Trophoblast cell (in vitro differentiated cells and primary cell): Measurements from ENCODE around the gene MEX3A.
"Not testable (repeated sequence)": the region's sequence is repeated elsewhere in the genome, so short reads cannot be mapped to it uniquely, and the experiment has no call there.

Experiments used
- DNase-seq, 2 donors: peaks; one replicate each; pipeline ENCODE4 v3.0.0-alpha.2; 2016
- H2AFZ ChIP-seq: 2 replicates; pipeline ENCODE4 v1.6.1; 2013; ENCODE audit warnings: low read length, moderate library complexity, mild to moderate bottlenecking; ENCODE audit not compliant: insufficient read depth, poor library complexity
- H2AK5ac ChIP-seq: 2 replicates; pipeline ENCODE4 v1.6.1; 2013; ENCODE audit warnings: mild to moderate bottlenecking, low read length
- H2BK120ac ChIP-seq: 2 replicates; pipeline ENCODE4 v1.6.1; 2013; ENCODE audit warnings: low read length, mild to moderate bottlenecking, moderate library complexity; ENCODE audit not compliant: insufficient read depth, poor library complexity
- H2BK12ac ChIP-seq: 2 replicates; pipeline ENCODE4 v1.6.1; 2013; ENCODE audit warnings: mild to moderate bottlenecking, low read length, moderate library complexity
- H2BK5ac ChIP-seq: 2 replicates; pipeline ENCODE4 v1.6.1; 2013; ENCODE audit warnings: low read length, low read depth, moderate library complexity, mild to moderate bottlenecking; ENCODE audit not compliant: poor library complexity
- H3K14ac ChIP-seq: 2 replicates; pipeline ENCODE4 v1.6.1; 2013; ENCODE audit warnings: mild to moderate bottlenecking, low read length
- H3K18ac ChIP-seq: 2 replicates; pipeline ENCODE4 v1.6.1; 2013; ENCODE audit warnings: mild to moderate bottlenecking, low read length
- H3K23ac ChIP-seq: 2 replicates; pipeline ENCODE4 v1.6.1; 2013; ENCODE audit warnings: low read length
- H3K27ac ChIP-seq: 2 replicates; pipeline ENCODE4 v1.5.1; 2013; ENCODE audit warnings: low read depth, mild to moderate bottlenecking, inconsistent platforms, low read length, moderate library complexity
- H3K27me3 ChIP-seq: 2 replicates; pipeline ENCODE4 v1.6.1; 2013; ENCODE audit warnings: inconsistent platforms, mild to moderate bottlenecking, low read length, moderate library complexity; ENCODE audit not compliant: insufficient read depth
- H3K36me3 ChIP-seq, 2 experiments: 1 replicate in 1 of 2; 2 replicates in 1 of 2; pipeline ENCODE4 v1.6.1; 2013; ENCODE audit warnings: low read length in 2 of 2, mild to moderate bottlenecking in 2 of 2, moderate library complexity in 1 of 2; ENCODE audit not compliant: insufficient read depth in 2 of 2, control insufficient read depth in 1 of 2
- H3K4ac ChIP-seq: 2 replicates; pipeline ENCODE4 v1.6.1; 2013; ENCODE audit warnings: low read depth, mild to moderate bottlenecking, low read length, moderate library complexity
- H3K4me1 ChIP-seq, 2 experiments: 1 replicate in 1 of 2; 2 replicates in 1 of 2; pipeline ENCODE4 v1.6.1; 2013; ENCODE audit warnings: low read length in 2 of 2, mild to moderate bottlenecking in 2 of 2, moderate library complexity in 1 of 2; ENCODE audit not compliant: insufficient read depth in 2 of 2, control insufficient read depth in 1 of 2
- H3K4me2 ChIP-seq: 2 replicates; pipeline ENCODE4 v1.6.1; 2013; ENCODE audit warnings: inconsistent platforms, mild to moderate bottlenecking, low read length, moderate library complexity
- H3K4me3 ChIP-seq: 2 replicates; pipeline ENCODE4 v1.5.1; 2013; ENCODE audit warnings: mild to moderate bottlenecking, low read depth, low read length, inconsistent platforms
- H3K79me1 ChIP-seq: one replicate; pipeline ENCODE4 v1.6.1; 2013; ENCODE audit warnings: low read length
- H3K79me2 ChIP-seq: 2 replicates; pipeline ENCODE4 v1.6.1; 2013; ENCODE audit warnings: low read length, mild to moderate bottlenecking; ENCODE audit not compliant: control insufficient read depth, insufficient read depth, poor library complexity
- H3K9ac ChIP-seq: 2 replicates; pipeline ENCODE4 v1.6.1; 2013; ENCODE audit warnings: mild to moderate bottlenecking, low read length
- H3K9me3 ChIP-seq: 2 replicates; pipeline ENCODE4 v1.6.1; 2013; ENCODE audit warnings: low read depth, mild to moderate bottlenecking, control low read depth, inconsistent platforms, low read length; ENCODE audit not compliant: insufficient read depth
- H4K12ac ChIP-seq: 2 replicates; pipeline ENCODE4 v1.6.1; 2013; ENCODE audit warnings: low read depth, mild to moderate bottlenecking, low read length, moderate library complexity
- H4K8ac ChIP-seq: 2 replicates; pipeline ENCODE4 v1.6.1; 2013; ENCODE audit warnings: low read depth, mild to moderate bottlenecking, low read length, moderate library complexity
- H4K91ac ChIP-seq: one replicate; pipeline ENCODE4 v1.6.1; 2013; ENCODE audit warnings: low read depth, mild to moderate bottlenecking, low read length, moderate library complexity
- WGBS: extraction: QIAGEN DNeasy Blood & Tissue Kit; methylation state at CpG from one replicate; pipeline ENCODE4 v1.1.7; 2013; ENCODE audit warnings: missing lambda C conversion rate; ENCODE audit not compliant: insufficient read length, insufficient coverage; ENCODE audit errors: extremely low coverage; 5-methylcytosine and 5-hydroxymethylcytosine counted together

MEX3A gene

DNA sequence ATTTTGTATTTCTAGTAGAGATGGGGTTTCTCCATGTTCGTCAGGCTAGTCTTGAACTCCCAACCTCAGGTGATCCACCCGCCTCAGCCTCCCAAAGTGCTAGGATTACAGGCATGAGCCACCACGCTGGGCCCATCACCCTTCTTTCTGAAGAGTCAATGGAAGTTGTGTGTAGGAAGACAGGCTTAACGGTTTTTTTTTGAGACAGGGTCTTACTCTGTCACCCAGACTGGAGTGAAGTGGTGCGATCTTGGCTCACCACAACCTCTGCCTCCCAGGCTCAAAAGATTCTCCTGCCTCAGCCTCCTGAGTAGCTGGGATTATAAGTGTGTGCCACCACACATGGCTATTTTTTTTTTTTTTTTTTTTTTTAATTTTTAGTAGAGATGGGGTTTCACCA lies 34.5 kb upstream of the MEX3A start:
- H2AK5ac ChIP-seq, H3K27me3 ChIP-seq, H4K12ac ChIP-seq, DNase-seq, H3K9me3 ChIP-seq, H3K4me3 ChIP-seq, H3K23ac ChIP-seq, H2BK120ac ChIP-seq, H4K91ac ChIP-seq, H3K18ac ChIP-seq, H2BK12ac ChIP-seq, H3K36me3 ChIP-seq, H4K8ac ChIP-seq, H3K9ac ChIP-seq, H2AFZ ChIP-seq, H3K14ac ChIP-seq, H2BK5ac ChIP-seq, H3K27ac ChIP-seq: not testable (repeated sequence)
- peak overlapping the region; percentile 86 for H3K4me2 ChIP-seq
- WGBS: no CpG with 5 or more reads among the region's 5 CpGs
- peaks cover 42 to 52% of the 10 kb centered on the region in 2 experiments for H3K4me1 ChIP-seq
- peaks cover 44% of the 10 kb centered on the region for H3K79me1 ChIP-seq
- peak overlapping the region; percentile 66 for H3K4ac ChIP-seq
- peaks cover 37% of the 10 kb centered on the region for H3K79me2 ChIP-seq

DNA sequence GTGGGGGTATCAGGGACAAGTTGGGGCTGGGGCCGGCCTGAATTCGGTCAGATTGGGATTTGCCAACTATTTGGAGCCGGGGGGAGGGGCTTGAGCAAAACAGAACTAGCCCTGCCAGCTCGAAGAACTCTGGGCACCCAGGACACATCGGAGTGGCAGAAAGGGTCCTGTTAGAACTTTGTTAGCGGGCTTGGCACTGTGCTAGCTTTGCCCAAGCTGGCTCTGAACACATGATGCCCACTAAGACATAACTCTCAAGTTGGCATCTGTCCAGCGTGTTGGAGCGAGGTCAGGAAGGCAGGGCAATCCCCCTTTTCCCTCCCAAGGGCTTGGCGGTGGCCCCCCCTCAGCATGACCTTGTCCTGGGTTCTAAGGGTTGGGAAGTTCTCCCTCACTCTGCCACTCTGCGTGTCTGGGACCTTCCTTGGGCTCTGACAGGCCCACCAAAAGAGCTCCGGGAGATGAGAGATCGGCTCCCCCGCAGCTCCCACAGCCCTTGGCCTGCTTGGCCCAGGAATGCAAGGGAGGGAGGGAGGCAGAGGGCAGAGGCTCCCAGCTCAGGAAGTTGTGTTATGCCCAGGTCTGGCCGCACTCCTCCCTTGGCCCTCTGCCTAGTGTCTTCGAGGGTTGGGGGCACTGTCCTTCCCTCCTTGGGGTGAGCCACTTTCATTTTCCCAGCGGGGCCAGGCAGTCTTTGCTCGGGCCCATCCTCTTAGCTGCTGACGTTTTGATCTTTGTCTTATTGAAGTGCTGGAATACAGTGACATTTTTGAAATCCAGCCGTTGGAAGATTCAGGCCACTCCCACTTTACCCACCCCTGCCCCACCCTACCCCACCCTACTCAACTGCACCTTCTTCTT lies 33.5 kb upstream of the MEX3A start:
- Histone ChIP-seq H2BK5ac (peak overlapping the region; percentile 80), H3K4me2 (peak overlapping the region; percentile 86), H3K4ac (peak overlapping the region; percentile 35), H2BK12ac (no peak overlapping the region), H3K23ac (no peak overlapping the region), H2AFZ (no peak overlapping the region), H4K8ac (peak overlapping the region; percentile 6), H3K36me3 (peaks cover 0 to 4% of the 10 kb centered on the region in 2 experiments), H3K4me3 (peak overlapping the region; percentile 92), H3K79me1 (peaks cover 38% of the 10 kb centered on the region), H3K27me3 (no peaks in the 10 kb centered on the region), H2BK120ac (peak overlapping the region; percentile 24), H3K9ac (peak overlapping the region; percentile 87), H3K9me3 (no peaks in the 10 kb centered on the region), H4K91ac (peak overlapping the region; percentile 22), H4K12ac (no peak overlapping the region), H3K18ac (peak overlapping the region; percentile 92), H2AK5ac (peak overlapping the region; percentile 58), H3K27ac (peak overlapping the region; percentile 16), H3K14ac (peak overlapping the region; percentile 59), H3K79me2 (peaks cover 31% of the 10 kb centered on the region), H3K4me1 (peaks cover 32 to 42% of the 10 kb centered on the region in 2 experiments)
- DNase-seq: peak; percentile 55 to 59
- no CpG with 5 or more reads among the region's 19 CpGs for WGBS

DNA sequence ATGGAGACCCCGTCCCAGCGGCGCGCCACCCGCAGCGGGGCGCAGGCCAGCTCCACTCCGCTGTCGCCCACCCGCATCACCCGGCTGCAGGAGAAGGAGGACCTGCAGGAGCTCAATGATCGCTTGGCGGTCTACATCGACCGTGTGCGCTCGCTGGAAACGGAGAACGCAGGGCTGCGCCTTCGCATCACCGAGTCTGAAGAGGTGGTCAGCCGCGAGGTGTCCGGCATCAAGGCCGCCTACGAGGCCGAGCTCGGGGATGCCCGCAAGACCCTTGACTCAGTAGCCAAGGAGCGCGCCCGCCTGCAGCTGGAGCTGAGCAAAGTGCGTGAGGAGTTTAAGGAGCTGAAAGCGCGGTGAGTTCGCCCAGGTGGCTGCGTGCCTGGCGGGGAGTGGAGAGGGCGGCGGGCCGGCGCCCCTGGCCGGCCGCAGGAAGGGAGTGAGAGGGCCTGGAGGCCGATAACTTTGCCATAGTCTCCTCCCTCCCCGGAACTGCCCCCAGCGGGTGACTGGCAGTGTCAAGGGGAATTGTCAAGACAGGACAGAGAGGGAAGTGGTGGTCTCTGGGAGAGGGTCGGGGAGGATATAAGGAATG lies 32.8 kb upstream of the MEX3A start:
- no CpG with 5 or more reads among the region's 49 CpGs for WGBS
- no peaks in the 10 kb centered on the region for H3K9me3 ChIP-seq

DNA sequence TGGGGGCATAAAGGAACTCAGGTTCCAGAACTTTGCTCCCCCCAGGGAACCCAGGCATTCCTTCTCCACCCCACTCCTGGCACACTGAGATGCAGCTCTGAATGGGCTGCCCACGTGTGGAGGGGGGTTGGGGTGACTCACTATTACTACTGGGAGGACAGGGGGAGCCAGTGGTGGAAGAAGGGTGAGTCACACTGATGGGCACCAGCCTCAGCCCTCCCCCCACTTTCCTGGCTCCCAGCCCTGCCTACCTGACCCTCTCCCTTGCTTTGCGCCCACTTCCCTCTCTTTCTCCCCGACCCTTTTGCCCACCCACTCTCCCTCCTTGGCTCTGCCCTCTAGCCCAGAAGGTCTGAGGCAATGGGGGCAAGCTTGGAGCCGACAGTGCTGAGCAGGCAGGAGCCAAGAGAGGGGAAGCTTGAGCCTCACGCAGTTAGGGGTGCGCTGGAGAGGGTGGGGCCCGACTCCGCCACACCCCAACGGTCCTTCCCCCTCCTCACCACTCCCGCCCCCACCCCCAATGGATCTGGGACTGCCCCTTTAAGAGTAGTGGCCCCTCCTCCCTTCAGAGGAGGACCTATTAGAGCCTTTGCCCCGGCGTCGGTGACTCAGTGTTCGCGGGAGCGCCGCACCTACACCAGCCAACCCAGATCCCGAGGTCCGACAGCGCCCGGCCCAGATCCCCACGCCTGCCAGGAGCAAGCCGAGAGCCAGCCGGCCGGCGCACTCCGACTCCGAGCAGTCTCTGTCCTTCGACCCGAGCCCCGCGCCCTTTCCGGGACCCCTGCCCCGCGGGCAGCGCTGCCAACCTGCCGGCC lies 32.0 kb upstream of the MEX3A start, which contains the start of gene LMNA:
Gene LMNA (plus strand): TSS at position 611 of the 818 bp plus-strand sequence. CDS start 208 bp downstream, outside the sequence.
- H3K4me3 ChIP-seq: peak within 1 kb of the TSS; percentile 92
- H2BK12ac ChIP-seq: peak within 1 kb of the TSS; percentile 91
- peak within 1 kb of the TSS; percentile 88 for H2BK120ac ChIP-seq
- H4K91ac ChIP-seq: peak within 1 kb of the TSS; percentile 94
- H3K4me2 ChIP-seq: peak within 1 kb of the TSS; percentile 86
- peak within 1 kb of the TSS; percentile 96 for H3K18ac ChIP-seq
- peak; percentile 74 to 86 for DNase-seq
- H4K12ac ChIP-seq: peak within 1 kb of the TSS; percentile 49
- H3K9me3 ChIP-seq: no peaks in the 10 kb centered on the region
- H2BK5ac ChIP-seq: peak within 1 kb of the TSS; percentile 80
- H3K9ac ChIP-seq: peak within 1 kb of the TSS; percentile 87
- peaks cover 28% of the 10 kb centered on the region for H3K79me1 ChIP-seq
- no peaks in the 10 kb centered on the region for H3K36me3 ChIP-seq
- H3K27ac ChIP-seq: peak within 1 kb of the TSS; percentile 33
- peak within 1 kb of the TSS; percentile 95 for H2AK5ac ChIP-seq
- H4K8ac ChIP-seq: peak within 1 kb of the TSS; percentile 48
- peak within 1 kb of the TSS; percentile 92 for H3K14ac ChIP-seq
- H2AFZ ChIP-seq: peak within 1 kb of the TSS; percentile 80
- H3K27me3 ChIP-seq: no peaks in the 10 kb centered on the region
- H3K79me2 ChIP-seq: peaks cover 26% of the 10 kb centered on the region
- no CpG with 5 or more reads among the region's 37 CpGs for WGBS
- H3K4ac ChIP-seq: peak within 1 kb of the TSS; percentile 63
- peaks cover 20 to 29% of the 10 kb centered on the region in 2 experiments for H3K4me1 ChIP-seq
- H3K23ac ChIP-seq: no peak within 1 kb of the TSS

More for the DNA sequence above, 32.8 kb upstream of the MEX3A start:
- Histone ChIP-seq H3K4me1 (peaks cover 25 to 35% of the 10 kb centered on the region in 2 experiments), H3K27ac (peak overlapping the region; percentile 16), H3K4ac (peak overlapping the region; percentile 35), H3K4me3 (peak overlapping the region; percentile 92), H2AK5ac (peak overlapping the region; percentile 75), H3K18ac (peak overlapping the region; percentile 92), H3K36me3 (peaks cover 0 to 2% of the 10 kb centered on the region in 2 experiments), H4K8ac (peak overlapping the region; percentile 7), H3K9ac (peak overlapping the region; percentile 87), H2BK120ac (peak overlapping the region; percentile 5), H2BK12ac (peak overlapping the region; percentile 20), H3K4me2 (peak overlapping the region; percentile 86), H4K12ac (no peak overlapping the region), H3K23ac (no peak overlapping the region), H3K79me2 (peaks cover 27% of the 10 kb centered on the region), H2BK5ac (peak overlapping the region; percentile 80), H2AFZ (no peak overlapping the region), H3K79me1 (peaks cover 32% of the 10 kb centered on the region), H3K27me3 (no peaks in the 10 kb centered on the region), H4K91ac (peak overlapping the region; percentile 22), H3K14ac (peak overlapping the region; percentile 8)
- peak in 1 of 2 donors; percentile 34 for DNase-seq
